ENCODE measurements around the gene NCL.

GRCh38 chr2:231450548-231450989 is 13.7 kb downstream of the NCL start:
- TF ChIP-seq CTCF (conservative IDR thresholded peaks at IDR 0.05; ENCODE audit: low read length) (no peak), EZH2phosphoT487 (IDR thresholded peaks at IDR 0.05; ENCODE audit: borderline replicate concordance) (no peak)

Measured in Loucy (cell line).